ENCODE results near the gene SORCS2.
A peak's percentile ranks its signal among the peaks of the same experiment; 100 is the strongest.

SORCS2 gene

GRCh38 chr4:7646384-7647061 is 454.2 kb downstream of the SORCS2 start:
- no peak for DNase-seq

- DNase-seq = no peak
Measured at GRCh38 chr4:7647186-7647585, 454.8 kb downstream of the SORCS2 start.

GRCh38 chr4:7647600-7648543 is 455.5 kb downstream of the SORCS2 start:
- DNase-seq = peak; percentile 72

- DNase-seq = no peak
Measured at GRCh38 chr4:7648544-7649395, 456.4 kb downstream of the SORCS2 start.

- no peak for DNase-seq
Measured at GRCh38 chr4:7649411-7649740, 457.0 kb downstream of the SORCS2 start.

GRCh38 chr4:7649741-7650531 is 457.6 kb downstream of the SORCS2 start:
- DNase-seq = peak; percentile 95

GRCh38 chr4:7650606-7651385 is 458.5 kb downstream of the SORCS2 start:
- DNase-seq = no peak

- peak; percentile 26 for DNase-seq
Measured at GRCh38 chr4:7651461-7651921, 459.2 kb downstream of the SORCS2 start.

GRCh38 chr4:7652006-7652405 is 459.7 kb downstream of the SORCS2 start:
- no peak for DNase-seq

GRCh38 chr4:7652451-7652881 is 460.1 kb downstream of the SORCS2 start:
- no peak for DNase-seq

GRCh38 chr4:7652906-7653305 is 460.6 kb downstream of the SORCS2 start:
- no peak for DNase-seq

- DNase-seq = no peak
Measured at GRCh38 chr4:7653510-7654369, 461.4 kb downstream of the SORCS2 start.

- DNase-seq = no peak
Measured at GRCh38 chr4:7654550-7655445, 462.5 kb downstream of the SORCS2 start.

- DNase-seq = no peak
Measured at GRCh38 chr4:7655511-7656243, 463.3 kb downstream of the SORCS2 start.

GRCh38 chr4:7656244-7656800 is 464.0 kb downstream of the SORCS2 start:
- no peak for DNase-seq

- no peak for DNase-seq
Measured at GRCh38 chr4:7657545-7658297, 465.4 kb downstream of the SORCS2 start.
